H9 (cell line): ENCODE results near the gene GALNT17. TPM values are rescaled to one million over a fixed set of nuclear protein-coding genes. Genes with fewer than 3 reads are reported as not detected.

Experiments used
- DNase-seq: peaks from one replicate; pipeline ENCODE4 v3.0.0-alpha.2; 2017
- H2AFZ ChIP-seq: one replicate; pipeline ENCODE4 v1.6.1; 2013; ENCODE audit warnings: mild to moderate bottlenecking, low read length, control low read depth, moderate library complexity
- H2AK5ac ChIP-seq: 2 replicates; pipeline ENCODE4 v1.6.1; 2013; ENCODE audit warnings: low read length, control low read depth, mixed read lengths; ENCODE audit not compliant: insufficient read length
- H2BK120ac ChIP-seq: one replicate; pipeline ENCODE4 v1.6.1; 2013; ENCODE audit warnings: low read depth, mild to moderate bottlenecking, low read length, control low read depth, inconsistent platforms; ENCODE audit not compliant: poor library complexity, severe bottlenecking
- H2BK12ac ChIP-seq: 2 replicates; pipeline ENCODE4 v1.6.1; 2013; ENCODE audit warnings: low read length, control low read depth, mixed read lengths, low read depth; ENCODE audit not compliant: insufficient read length
- H2BK15ac ChIP-seq: 2 replicates; pipeline ENCODE4 v1.6.1; 2013; ENCODE audit warnings: low read depth, low read length, control low read depth
- H2BK20ac ChIP-seq: one replicate; pipeline ENCODE4 v1.6.1; 2013; ENCODE audit warnings: low read depth, mild to moderate bottlenecking, low read length, control low read depth, inconsistent platforms; ENCODE audit not compliant: poor library complexity, severe bottlenecking
- H2BK5ac ChIP-seq: 2 replicates; pipeline ENCODE4 v1.6.1; 2013; ENCODE audit warnings: low read length, control low read depth, mixed read lengths; ENCODE audit not compliant: insufficient read length
- H3K14ac ChIP-seq: 2 replicates; pipeline ENCODE4 v1.6.1; 2013; ENCODE audit warnings: low read length, control low read depth; ENCODE audit not compliant: insufficient read depth
- H3K18ac ChIP-seq: 2 replicates; pipeline ENCODE4 v1.6.1; 2013; ENCODE audit warnings: low read depth, mild to moderate bottlenecking, mixed read lengths, low read length, control low read depth; ENCODE audit not compliant: insufficient read length
- H3K23ac ChIP-seq: 2 replicates; pipeline ENCODE4 v1.6.1; 2013; ENCODE audit warnings: low read length, control low read depth, mixed read lengths, low read depth; ENCODE audit not compliant: insufficient read length
- H3K23me2 ChIP-seq: 2 replicates; pipeline ENCODE4 v1.6.1; 2013; ENCODE audit warnings: low read depth, mild to moderate bottlenecking, mixed read lengths, low read length, control low read depth; ENCODE audit not compliant: insufficient read length, poor library complexity, severe bottlenecking
- H3K27ac ChIP-seq: 2 replicates; pipeline ENCODE4 v1.5.1; 2013; ENCODE audit warnings: low read length, control low read depth, mixed read lengths, low read depth; ENCODE audit not compliant: insufficient read length
- H3K27me3 ChIP-seq: 2 replicates; pipeline ENCODE4 v1.6.1; 2013; ENCODE audit warnings: low read length, control low read depth, inconsistent platforms; ENCODE audit not compliant: insufficient read depth
- H3K4ac ChIP-seq: 2 replicates; pipeline ENCODE4 v1.6.1; 2013; ENCODE audit warnings: low read depth, mild to moderate bottlenecking, control low read depth, inconsistent platforms, low read length, moderate library complexity
- H3K4me1 ChIP-seq: 2 replicates; pipeline ENCODE4 v1.6.1; 2013; ENCODE audit warnings: low read length, control low read depth, inconsistent platforms; ENCODE audit not compliant: insufficient read depth
- H3K4me2 ChIP-seq: 2 replicates; pipeline ENCODE4 v1.6.1; 2013; ENCODE audit warnings: low read length, control low read depth, mixed read lengths; ENCODE audit not compliant: insufficient read length, insufficient read depth
- H3K56ac ChIP-seq: 2 replicates; pipeline ENCODE4 v1.6.1; 2013; ENCODE audit warnings: low read depth, mild to moderate bottlenecking, mixed read lengths, low read length, control low read depth; ENCODE audit not compliant: insufficient read length
- H3K79me1 ChIP-seq: 2 replicates; pipeline ENCODE4 v1.6.1; 2013; ENCODE audit warnings: low read depth, mild to moderate bottlenecking, moderate library complexity, low read length, control low read depth, inconsistent platforms; ENCODE audit not compliant: insufficient read depth, poor library complexity, severe bottlenecking
- H3K79me2 ChIP-seq: 2 replicates; pipeline ENCODE4 v1.6.1; 2013; ENCODE audit warnings: low read length, control low read depth, inconsistent platforms; ENCODE audit not compliant: insufficient read depth
- H3K9ac ChIP-seq: 2 replicates; pipeline ENCODE4 v1.6.1; 2013; ENCODE audit warnings: low read length, control low read depth, mixed read lengths; ENCODE audit not compliant: insufficient read length; ENCODE audit errors: extremely low read depth
- H3K9me3 ChIP-seq: one replicate; pipeline ENCODE4 v1.6.1; 2013; ENCODE audit warnings: low read depth, low read length, inconsistent platforms; ENCODE audit not compliant: control insufficient read depth
- H3T11ph ChIP-seq: one replicate; pipeline ENCODE4 v1.6.1; 2013; ENCODE audit warnings: mild to moderate bottlenecking, low read length, control low read depth, inconsistent platforms
- H4K20me1 ChIP-seq: one replicate; pipeline ENCODE4 v1.6.1; 2013; ENCODE audit not compliant: control insufficient read depth, insufficient read length, insufficient read depth
- H4K5ac ChIP-seq: 2 replicates; pipeline ENCODE4 v1.6.1; 2013; ENCODE audit warnings: low read depth, mild to moderate bottlenecking, mixed read lengths, low read length, control low read depth; ENCODE audit not compliant: insufficient read length
- H4K8ac ChIP-seq: replicated peaks from 2 replicates; pipeline ENCODE4 v1.6.1; 2013; ENCODE audit warnings: low read length, control low read depth, mixed read lengths, low read depth; ENCODE audit not compliant: insufficient read length
- H4K91ac ChIP-seq: 2 replicates; pipeline ENCODE4 v1.6.1; 2013; ENCODE audit warnings: low read depth, mild to moderate bottlenecking, moderate library complexity, mixed read lengths, low read length, control low read depth; ENCODE audit not compliant: insufficient read length
- H3K27ac Mint-ChIP-seq, 3 experiments: 2 replicates in 2 of 3; 3 replicates in 1 of 3; pipeline ENCODE4 v1.8.0; 2020 to 2021; ENCODE audit warnings: mixed read lengths in 3 of 3, mild to moderate bottlenecking in 1 of 3, moderate library complexity in 1 of 3
- H3K27me3 Mint-ChIP-seq: 2 replicates; pipeline ENCODE4 v1.8.0; 2021; ENCODE audit warnings: low read depth, mild to moderate bottlenecking, moderate library complexity, mixed read lengths
- H3K36me3 Mint-ChIP-seq, 3 experiments: 2 replicates in 2 of 3; 3 replicates in 1 of 3; pipeline ENCODE4 v1.8.0; 2020 to 2021; ENCODE audit warnings: low read depth in 3 of 3, mixed read lengths in 3 of 3; ENCODE audit not compliant: insufficient read depth in 1 of 3
- H3K4me1 Mint-ChIP-seq, 2 experiments: 2 replicates each; pipeline ENCODE4 v1.8.0; 2020; ENCODE audit warnings: mixed read lengths in 2 of 2
- H3K4me3 Mint-ChIP-seq, 2 experiments: 2 replicates in 1 of 2; 3 replicates in 1 of 2; pipeline ENCODE4 v1.8.0; 2020 to 2021; ENCODE audit warnings: mild to moderate bottlenecking in 2 of 2, mixed read lengths in 2 of 2, moderate library complexity in 1 of 2
- H3K9me3 Mint-ChIP-seq, 2 experiments: 2 replicates in 1 of 2; 3 replicates in 1 of 2; pipeline ENCODE4 v1.8.0; 2020; ENCODE audit warnings: mild to moderate bottlenecking in 2 of 2, mixed read lengths in 2 of 2, moderate library complexity in 1 of 2
- CTCF ChIP-seq: fragments of 200-600 bp; sonication (generic); conservative IDR thresholded peaks from 3 replicates; pipeline ENCODE4 v1.8.0; 2021; ENCODE audit warnings: antibody characterized with exemption, mild to moderate bottlenecking
- WGBS: extraction: QIAGEN DNeasy Blood & Tissue Kit; methylation state at CpG from one replicate; pipeline ENCODE4 v1.1.7; 2013; ENCODE audit warnings: missing lambda C conversion rate, low lambda C conversion rate, mixed read lengths; ENCODE audit not compliant: insufficient read length; ENCODE audit errors: extremely low coverage; 5-methylcytosine and 5-hydroxymethylcytosine counted together
- total RNA-seq: library from RNA; stranded (reverse); gene quantifications from 2 replicates; pipeline ENCODE4 v1.2.1, GENCODE V29; 2021

Gene GALNT17
- total RNA-seq, 1 experiment from 2014 or later = 43.2 TPM

GRCh38 chr7:71538210-71538609 lies 406.3 kb downstream of the GALNT17 start:
- Mint-ChIP-seq H3K4me1 (peaks cover 12 to 16% of the 10 kb centered on the region in 2 experiments), H3K27ac (peak overlapping the region; percentile 5 to 55 (median 30); a peak in 4 of 7 replicates), H3K4me3 (no peak overlapping the region), H3K27me3 (no peaks in the 10 kb centered on the region), H3K9me3 (peaks cover 0 to 2% of the 10 kb centered on the region in 2 experiments; a peak in 2 of 5 replicates), H3K36me3 (peaks cover 20 to 25% (median 22%) of the 10 kb centered on the region in 3 experiments)
- Histone ChIP-seq H2BK20ac (no peak overlapping the region), H2BK120ac (no peak overlapping the region), H3K79me2 (no peaks in the 10 kb centered on the region), H3K4ac (no peak overlapping the region), H2AFZ (no peak overlapping the region), H3K18ac (no peak overlapping the region), H2BK12ac (no peak overlapping the region), H3K79me1 (no peaks in the 10 kb centered on the region), H3T11ph (no peak overlapping the region), H4K20me1 (no peaks in the 10 kb centered on the region), H4K91ac (no peak overlapping the region), H3K56ac (no peak overlapping the region), H2BK15ac (no peak overlapping the region), H3K23ac (no peak overlapping the region), H3K23me2 (no peaks in the 10 kb centered on the region), H3K27ac (no peak overlapping the region), H2BK5ac (no peak overlapping the region), H3K27me3 (no peaks in the 10 kb centered on the region), H3K14ac (no peak overlapping the region), H2AK5ac (no peak overlapping the region), H3K9ac (no peak overlapping the region), H3K4me2 (no peak overlapping the region), H4K5ac (no peak overlapping the region), H3K9me3 (no peaks in the 10 kb centered on the region), H3K4me1 (no peaks in the 10 kb centered on the region), H4K8ac (no peak overlapping the region)
- TF ChIP-seq CTCF = no peak
- no peak for DNase-seq
- no CpG with 5 or more reads among the region's 11 CpGs for WGBS
